IMR-90 (cell line): ENCODE data around the gene AIMP1. TPM values are rescaled to one million over a fixed set of nuclear protein-coding genes. Genes with fewer than 3 reads are reported as not detected.

Source experiments
- ATAC-seq: fragments of 200-7000 bp; cut with Tn5 transposase; 2 replicates; pipeline ENCODE4 v1.9.1; 2020; ENCODE audit warnings: low read depth, mild to moderate bottlenecking, moderate library complexity
- Bru-seq: library from RNA; stranded (reverse); fragments of 400-500 nt; gene quantifications from one replicate; lab custom pipeline; 2021; lab: Mats Ljungman, UMichigan
- BruChase-seq, 2 experiments: library from RNA; stranded (reverse); fragments of 400-500 nt; gene quantifications; one replicate each; lab custom pipeline; 2021; lab: Mats Ljungman, UMichigan
- BruUV-seq: library from RNA; stranded (reverse); fragments of 400-500 nt; replicated peaks from 2 replicates; lab custom pipeline; 2021; lab: Mats Ljungman, UMichigan
- CTCF ChIA-PET: fragments of 300-600 bp; formaldehyde crosslinking; extraction: SDS; loops from one replicate; lab custom pipeline; 2021; ENCODE audit warnings: antibody characterized with exemption; lab: Yijun Ruan, JAX
- POLR2A ChIA-PET: fragments of 300-600 bp; sonication (Branson Sonifier 250); formaldehyde crosslinking; loops from one replicate; lab custom pipeline; 2022; ENCODE audit warnings: antibody characterized with exemption; ENCODE audit not compliant: unreplicated experiment; lab: Charles Lee
- DNase-seq: peaks from one replicate; pipeline ENCODE4 v3.0.0; 2013
- H2AFZ ChIP-seq: replicated peaks from 2 replicates; pipeline ENCODE3; 2013; ENCODE audit warnings: low read length, mild to moderate bottlenecking; ENCODE audit not compliant: poor library complexity
- H2AK5ac ChIP-seq: 2 replicates; pipeline ENCODE4 v1.6.1; 2013; ENCODE audit warnings: low read depth, low read length, inconsistent platforms
- H2AK9ac ChIP-seq: replicated peaks from 2 replicates; pipeline ENCODE3; 2013; ENCODE audit warnings: mild to moderate bottlenecking, low read depth, low read length, moderate library complexity; ENCODE audit not compliant: poor library complexity
- H2BK120ac ChIP-seq: 2 replicates; pipeline ENCODE4 v1.6.1; 2013; ENCODE audit warnings: low read depth, low read length, inconsistent platforms
- H2BK15ac ChIP-seq: 3 replicates; pipeline ENCODE4 v1.6.1; 2013; ENCODE audit warnings: low read depth, low read length, inconsistent platforms
- H2BK20ac ChIP-seq: 2 replicates; pipeline ENCODE4 v1.6.1; 2013; ENCODE audit warnings: low read depth, mild to moderate bottlenecking, inconsistent platforms, low read length, moderate library complexity
- H2BK5ac ChIP-seq: 2 replicates; pipeline ENCODE4 v1.6.1; 2013; ENCODE audit warnings: mild to moderate bottlenecking, low read depth, low read length, inconsistent platforms; ENCODE audit not compliant: poor library complexity, severe bottlenecking
- H3K14ac ChIP-seq: replicated peaks from 2 replicates; pipeline ENCODE4 v1.6.1; 2013; ENCODE audit warnings: low read depth, low read length, inconsistent platforms
- H3K18ac ChIP-seq: 2 replicates; pipeline ENCODE4 v1.6.1; 2013; ENCODE audit warnings: low read depth, low read length, control low read depth
- H3K23ac ChIP-seq: 2 replicates; pipeline ENCODE4 v1.6.1; 2013; ENCODE audit warnings: low read depth, low read length, inconsistent platforms
- H3K27ac ChIP-seq: 2 replicates; pipeline ENCODE4 v1.5.1; 2013; ENCODE audit warnings: mild to moderate bottlenecking, control low read depth, low read length; ENCODE audit not compliant: insufficient read depth
- H3K27me3 ChIP-seq: 2 replicates; pipeline ENCODE4 v1.6.1; 2013; ENCODE audit warnings: low read length; ENCODE audit not compliant: control insufficient read depth, insufficient read depth
- H3K36me3 ChIP-seq: 2 replicates; pipeline ENCODE4 v1.6.1; 2013; ENCODE audit warnings: low read length, mixed read lengths; ENCODE audit not compliant: control insufficient read depth, insufficient read depth
- H3K4ac ChIP-seq: 2 replicates; pipeline ENCODE4 v1.6.1; 2013; ENCODE audit warnings: low read depth, low read length, inconsistent platforms
- H3K4me1 ChIP-seq: 2 replicates; pipeline ENCODE4 v1.6.1; 2013; ENCODE audit warnings: low read length, mixed read lengths; ENCODE audit not compliant: control insufficient read depth, insufficient read depth
- H3K4me2 ChIP-seq: 2 replicates; pipeline ENCODE4 v1.6.1; 2013; ENCODE audit warnings: low read depth, mild to moderate bottlenecking, control low read depth, low read length, moderate library complexity
- H3K4me3 ChIP-seq: 2 replicates; pipeline ENCODE4 v1.5.1; 2013; ENCODE audit warnings: low read depth, mild to moderate bottlenecking, control low read depth, low read length, moderate library complexity; ENCODE audit not compliant: insufficient read depth
- H3K56ac ChIP-seq: 2 replicates; pipeline ENCODE4 v1.6.1; 2013; ENCODE audit warnings: low read length, inconsistent platforms; ENCODE audit not compliant: insufficient read depth; ENCODE audit errors: extremely low read depth
- H3K79me1 ChIP-seq, 2 experiments: 2 replicates each; pipeline ENCODE4 v1.6.1; 2013; ENCODE audit warnings: low read length in 2 of 2, inconsistent platforms in 1 of 2, low read depth in 1 of 2
- H3K9ac ChIP-seq: 2 replicates; pipeline ENCODE4 v1.6.1; 2013; ENCODE audit warnings: low read depth, low read length, control low read depth
- H3K9me1 ChIP-seq: 2 replicates; pipeline ENCODE4 v1.6.1; 2013; ENCODE audit warnings: low read length, inconsistent platforms; ENCODE audit not compliant: insufficient read depth
- H3K9me3 ChIP-seq: 2 replicates; pipeline ENCODE4 v1.6.1; 2013; ENCODE audit warnings: low read length; ENCODE audit not compliant: control insufficient read depth, insufficient read depth
- H4K20me1 ChIP-seq: 2 replicates; pipeline ENCODE4 v1.6.1; 2013; ENCODE audit warnings: low read length, inconsistent platforms; ENCODE audit not compliant: insufficient read depth
- H4K5ac ChIP-seq: 2 replicates; pipeline ENCODE4 v1.6.1; 2013; ENCODE audit warnings: mild to moderate bottlenecking, low read depth, low read length, control low read depth
- H4K8ac ChIP-seq, 2 experiments: 2 replicates each; pipeline ENCODE4 v1.6.1; 2013; ENCODE audit warnings: low read depth in 2 of 2, low read length in 2 of 2, control low read depth in 1 of 2, inconsistent platforms in 1 of 2
- H4K91ac ChIP-seq: 2 replicates; pipeline ENCODE4 v1.6.1; 2013; ENCODE audit warnings: low read depth, low read length, inconsistent platforms; ENCODE audit not compliant: insufficient read depth
- CHD1 ChIP-seq: IDR thresholded peaks from 2 replicates; pipeline ENCODE4 v1.6.1; 2012; ENCODE audit warnings: low read depth, low read length, improper control_type of control experiment
- MAFK ChIP-seq: IDR thresholded peaks from 2 replicates; pipeline ENCODE4 v1.6.1; 2012; ENCODE audit warnings: low read depth, low read length, improper control_type of control experiment
- MAZ ChIP-seq: IDR thresholded peaks from 2 replicates; pipeline ENCODE4 v1.6.1; 2012; ENCODE audit warnings: low read depth, mild to moderate bottlenecking, low read length, improper control_type of control experiment, moderate library complexity, borderline replicate concordance
- MXI1 ChIP-seq: IDR thresholded peaks from 2 replicates; pipeline ENCODE4 v1.6.1; 2012; ENCODE audit warnings: low read depth, mild to moderate bottlenecking, low read length, moderate library complexity, borderline replicate concordance
- POLR2A ChIP-seq: IDR thresholded peaks from 2 replicates; pipeline ENCODE4 v1.6.1; 2012; ENCODE audit warnings: mild to moderate bottlenecking, low read depth, low read length
- RCOR1 ChIP-seq: IDR thresholded peaks from 2 replicates; pipeline ENCODE4 v1.6.1; 2012; ENCODE audit warnings: mild to moderate bottlenecking, low read length, improper control_type of control experiment; ENCODE audit not compliant: insufficient replicate concordance
- RFX5 ChIP-seq: IDR thresholded peaks from 2 replicates; pipeline ENCODE4 v1.8.0; 2012; ENCODE audit warnings: low read depth, mild to moderate bottlenecking, low read length, moderate library complexity
- SMC3 ChIP-seq: fragments of 150-350 bp; IDR thresholded peaks from 2 replicates; pipeline ENCODE4 v1.6.1; 2016; ENCODE audit warnings: low read depth, mild to moderate bottlenecking, antibody characterized with exemption, low read length, moderate library complexity
- USF2 ChIP-seq: fragments of 150-350 bp; IDR thresholded peaks from 2 replicates; pipeline ENCODE4 v1.6.1; 2017; ENCODE audit warnings: mild to moderate bottlenecking, antibody characterized with exemption, low read length, low read depth
- WGBS, 2 experiments: methylation state at CpG; one replicate each; pipeline versions ENCODE4 v1.1.5 to v1.1.7; 2013; ENCODE audit warnings: missing lambda C conversion rate in 2 of 2; ENCODE audit not compliant: insufficient read length in 1 of 2; ENCODE audit errors: extremely low coverage in 2 of 2; 5-methylcytosine and 5-hydroxymethylcytosine counted together
- dilution Hi-C: fragments of 300-500 bp; cut with HindIII; formaldehyde crosslinking; loops from one replicate; pipeline ENCODE4 v1.14.3; 2018; ENCODE audit warnings: low sequenced_read_pairs; ENCODE audit not compliant: unreplicated experiment
- in situ Hi-C: fragments of 300-500 bp; cut with MboI; formaldehyde crosslinking; loops from 3 replicates; pipeline ENCODE4 v1.14.3; 2019; ENCODE audit warnings: low sequenced_read_pairs, inconsistent platforms, mixed read lengths
- intact Hi-C: fragments of 100-400 bp; cut with micrococcal nuclease; formaldehyde crosslinking; loops from 2 replicates; pipeline ENCODE4 v1.10.0; 2022
- long read RNA-seq: library from polyadenylated mRNA; unstranded; transcript quantifications from one replicate; pipeline ENCODE4 v2.0.0, GENCODE V29; 2021; ENCODE audit not compliant: unreplicated experiment
- polyA plus RNA-seq, 3 experiments: library from polyadenylated mRNA; depleted of rRNA; stranded (reverse); fragments of >200 nt; gene quantifications; 2 replicates each; pipeline ENCODE4 v1.2.3, GENCODE V29; 2012; ENCODE audit warnings: low replicate concordance in 1 of 3
- total RNA-seq: library from RNA; depleted of rRNA; stranded (reverse); fragments of >200 nt; gene quantifications from 2 replicates; pipeline ENCODE4 v1.2.3, GENCODE V29; 2012; rRNA removed

Gene AIMP1
- total RNA-seq = 11.8 and 27.5 TPM in 2 replicates
- 18.2 and 21.4 TPM in 2 replicates for polyA plus RNA-seq (2012; rRNA removed)
- 1.2 and 1.8 TPM in 2 replicates for polyA plus RNA-seq (2012; cell fraction: cytosol; rRNA removed)
- polyA plus RNA-seq (2012; cell fraction: nucleus; rRNA removed; ENCODE audit: low replicate concordance) = 0.78 and 10.8 TPM in 2 replicates
- percentile 78 among the genes with signal in this experiment for Bru-seq, nascent RNA
- percentile 70 among the genes with signal in this experiment for BruChase-seq, experiment 1, labeled RNA remaining after a 6-hour chase
- BruChase-seq, experiment 2, labeled RNA remaining after a 2-hour chase = percentile 75 among the genes with signal in this experiment
- long read RNA-seq, transcript AIMP1-202 (7 exons, 2,586 nt) = major isoform, 24 of 40 reads
- long read RNA-seq, partial matches to known transcripts = 7 of 40 reads
- long read RNA-seq, other reads (novel, unspliced or antisense) = 9 of 40 reads

GRCh38 chr4:106315968-106316772 lies at the start of gene AIMP1, which contains the start of gene TBCK:
Gene AIMP1, plus strand, starts transcription at chr4:106316550. Its CDS starts 8,460 bp downstream, at chr4:106325010.
Gene TBCK, minus strand, starts transcription at chr4:106316209. Its CDS starts 7,249 bp downstream, at chr4:106308960.
- Histone ChIP-seq H3K36me3 (no peaks in the 10 kb centered on the region), H3K14ac (peak within 1 kb of the TSS; percentile 97), H3K23ac (peak within 1 kb of the TSS; percentile 98), H3K4me1 (peaks cover 1% of the 10 kb centered on the region; the same call in 1 of the 2 replicates), H2BK120ac (peak within 1 kb of the TSS; percentile 91), H3K9ac (peak within 1 kb of the TSS; percentile 91), H4K91ac (peak within 1 kb of the TSS; percentile 98), H3K4me3 (peak within 1 kb of the TSS; percentile 70), H2BK5ac (peak within 1 kb of the TSS; percentile 91), H3K4ac (peak within 1 kb of the TSS; percentile 95), H3K4me2 (peak within 1 kb of the TSS; percentile 98), H3K79me1 (peaks cover 16 to 26% of the 10 kb centered on the region in 2 experiments; a peak in 3 of 4 replicates), H2BK20ac (peak within 1 kb of the TSS; percentile 66; the same call in 1 of the 2 replicates), H2BK15ac (peak within 1 kb of the TSS; percentile 63; the same call in 1 of the 3 replicates), H4K20me1 (no peaks in the 10 kb centered on the region), H4K5ac (peak within 1 kb of the TSS; percentile 85), H3K27me3 (no peaks in the 10 kb centered on the region), H3K56ac (peak within 1 kb of the TSS; percentile 90), H2AFZ (peak within 1 kb of the TSS; percentile 96), H2AK9ac (peak within 1 kb of the TSS; percentile 99), H3K27ac (peak within 1 kb of the TSS; percentile 86), H3K9me1 (no peaks in the 10 kb centered on the region), H2AK5ac (peak within 1 kb of the TSS; percentile 84), H3K18ac (peak within 1 kb of the TSS; percentile 90), H4K8ac (peak within 1 kb of the TSS; percentile 86 to 99), H3K9me3 (no peaks in the 10 kb centered on the region)
- TF ChIP-seq CHD1 = 0 out of 2 replicates have a peak, but pooled peaks have one; percentile 34
- no peak for TF ChIP-seq RCOR1
- no peak for TF ChIP-seq SMC3
- peak; percentile 50; the same call in 1 of the 2 replicates for TF ChIP-seq MAZ
- TF ChIP-seq MXI1 = peak; percentile 96
- no peak for TF ChIP-seq RFX5
- peak; percentile 88 for TF ChIP-seq POLR2A
- no peak for TF ChIP-seq MAFK
- peak; percentile 52; the same call in 1 of the 2 replicates for TF ChIP-seq USF2
- ATAC-seq (peak; percentile 95), DNase-seq (peak; percentile 90)
- 0% methylated on average over 4 of the region's 44 CpGs; no CpG with 5 or more reads in 1 of the 2 experiments for WGBS, 2 experiments
- ChIA-PET POLR2A (no interaction called here), CTCF (interaction anchor here (1.0 to 1.9 kb wide), 2 partner anchors 50 to 53 kb away, joined by 5 to 6 read pairs; no protein-coding TSS in a partner anchor)
- intact Hi-C loops (loop anchor here (5.0 kb wide), 1 partner anchor 49 kb away; no protein-coding TSS in a partner anchor), dilution Hi-C loops (no loop called here), in situ Hi-C loops (no loop called here)
- no TSS peak for BruUV-seq
